Islet of Langerhans (tissue), 1 donor: ENCODE data around the gene KCNMA1.

Source experiments
- FAIRE-seq: peaks from one replicate; lab custom pipeline; 2011; peaks lifted over from hg19 to GRCh38; lab: Jason Lieb, UNC

Gene KCNMA1

DNA sequence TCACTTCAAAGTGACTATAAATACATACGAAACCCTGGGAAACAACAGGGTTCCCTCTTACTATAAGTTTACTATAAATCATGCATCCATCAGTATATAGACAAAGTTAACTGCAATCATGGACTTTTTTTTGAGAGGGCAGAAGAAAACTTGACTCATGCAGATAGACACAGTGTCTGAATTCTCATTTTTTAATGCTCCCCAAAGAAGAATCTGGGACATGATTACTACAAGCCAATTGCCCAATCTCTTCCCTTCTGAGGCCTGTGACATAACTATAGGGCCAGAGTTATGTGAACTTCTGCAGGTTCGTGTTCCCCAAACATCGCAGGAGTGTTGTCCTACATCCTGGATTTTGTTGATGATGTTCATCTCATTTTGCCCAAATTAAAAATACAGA is 376.5 kb downstream of the KCNMA1 start:
- FAIRE-seq = no peak

DNA sequence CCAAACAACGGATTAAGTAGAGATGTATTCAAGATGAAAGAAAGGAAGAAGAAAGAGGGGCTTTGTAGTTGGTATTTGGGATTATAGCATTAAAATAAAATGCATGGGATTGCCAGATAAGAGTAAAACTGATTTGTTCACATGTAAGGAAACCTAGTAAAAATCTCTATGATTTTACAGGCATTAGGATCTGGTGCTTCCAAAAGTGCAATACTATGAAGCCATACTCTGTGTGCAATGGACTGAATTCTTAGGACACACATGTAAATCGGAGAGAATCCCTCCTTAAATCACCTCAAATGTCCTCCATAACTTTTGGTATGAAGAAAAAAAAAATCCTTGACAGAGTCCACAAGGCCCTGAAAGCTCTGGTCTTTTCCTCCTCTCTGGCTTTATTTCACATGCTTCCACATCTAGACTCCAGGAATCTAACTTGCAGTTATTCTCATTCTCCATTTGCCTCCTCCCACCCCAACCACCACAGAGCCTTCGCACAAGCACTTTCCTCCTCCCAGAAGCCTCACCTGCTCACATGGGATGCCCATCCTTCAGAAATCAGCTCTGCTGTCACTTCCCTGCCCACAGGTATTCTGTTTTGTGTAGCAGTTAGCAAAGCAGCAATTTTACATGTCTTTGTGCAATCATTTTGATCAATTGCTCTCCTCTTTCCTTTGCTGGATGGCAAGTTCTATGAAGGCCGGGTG is 378.3 kb downstream of the KCNMA1 start:
- FAIRE-seq = no peak

DNA sequence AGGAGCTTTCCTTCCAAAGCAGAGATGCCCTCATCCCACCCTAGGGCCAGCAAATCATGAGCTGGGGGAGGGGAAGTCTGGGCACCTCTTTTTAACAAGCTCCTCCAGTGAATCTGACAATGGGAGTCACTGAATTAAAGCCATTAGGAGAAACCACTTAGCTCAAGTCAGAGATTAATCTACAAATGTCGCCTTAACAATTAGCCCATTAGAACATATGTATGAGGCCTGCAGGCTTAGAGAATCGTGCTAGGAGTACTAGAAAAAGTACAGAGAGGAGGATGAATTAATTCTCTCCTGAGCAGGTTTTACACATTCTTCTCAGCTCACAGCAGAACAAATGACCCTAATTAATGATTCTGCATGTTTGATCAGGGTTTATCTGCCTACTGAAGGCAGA is 381.3 kb downstream of the KCNMA1 start:
- no peak for FAIRE-seq

DNA sequence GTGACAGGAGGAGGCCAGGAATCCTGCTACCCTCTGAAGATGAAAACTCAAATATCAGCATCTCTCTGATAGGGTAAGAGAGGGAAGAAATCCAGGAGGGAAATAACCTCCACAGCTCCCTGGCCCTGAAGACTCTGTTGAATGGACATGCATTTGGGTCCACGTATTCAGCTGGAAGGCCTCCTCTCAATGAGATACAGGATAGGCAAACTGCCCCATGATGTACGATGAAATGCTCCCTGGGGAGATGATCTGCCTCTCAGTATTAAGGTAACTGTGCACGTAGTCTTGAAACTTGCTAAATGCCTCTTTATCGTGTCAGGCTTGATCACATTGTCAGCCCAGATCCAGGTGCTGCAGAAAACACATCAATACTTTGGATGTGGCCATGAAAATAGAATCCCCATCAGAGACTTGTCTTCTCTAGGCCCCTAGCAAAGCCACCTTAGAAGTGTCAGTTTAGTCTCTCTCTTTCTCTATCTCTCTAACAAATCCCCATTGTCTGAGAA is 384.0 kb downstream of the KCNMA1 start:
- no peak for FAIRE-seq

DNA sequence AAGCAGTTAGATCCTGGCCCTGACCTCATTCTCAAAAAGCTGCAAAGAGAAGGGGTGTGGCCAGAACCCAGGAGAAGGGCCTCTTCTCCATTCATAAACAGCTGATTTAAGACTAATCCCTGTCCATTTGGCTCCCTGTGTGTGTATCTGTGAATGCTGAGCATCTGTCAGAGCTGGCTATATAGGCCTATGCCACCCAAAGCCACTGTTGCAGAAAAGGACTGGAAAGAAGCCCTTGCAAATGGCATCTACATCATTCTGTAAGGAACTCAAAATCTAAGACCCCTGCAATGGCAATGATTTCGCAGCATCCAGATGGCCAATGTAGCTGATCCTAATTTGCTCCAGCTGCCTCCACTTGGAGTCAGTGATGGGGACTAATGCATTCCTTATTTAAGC is 384.5 kb downstream of the KCNMA1 start:
- FAIRE-seq = no peak

DNA sequence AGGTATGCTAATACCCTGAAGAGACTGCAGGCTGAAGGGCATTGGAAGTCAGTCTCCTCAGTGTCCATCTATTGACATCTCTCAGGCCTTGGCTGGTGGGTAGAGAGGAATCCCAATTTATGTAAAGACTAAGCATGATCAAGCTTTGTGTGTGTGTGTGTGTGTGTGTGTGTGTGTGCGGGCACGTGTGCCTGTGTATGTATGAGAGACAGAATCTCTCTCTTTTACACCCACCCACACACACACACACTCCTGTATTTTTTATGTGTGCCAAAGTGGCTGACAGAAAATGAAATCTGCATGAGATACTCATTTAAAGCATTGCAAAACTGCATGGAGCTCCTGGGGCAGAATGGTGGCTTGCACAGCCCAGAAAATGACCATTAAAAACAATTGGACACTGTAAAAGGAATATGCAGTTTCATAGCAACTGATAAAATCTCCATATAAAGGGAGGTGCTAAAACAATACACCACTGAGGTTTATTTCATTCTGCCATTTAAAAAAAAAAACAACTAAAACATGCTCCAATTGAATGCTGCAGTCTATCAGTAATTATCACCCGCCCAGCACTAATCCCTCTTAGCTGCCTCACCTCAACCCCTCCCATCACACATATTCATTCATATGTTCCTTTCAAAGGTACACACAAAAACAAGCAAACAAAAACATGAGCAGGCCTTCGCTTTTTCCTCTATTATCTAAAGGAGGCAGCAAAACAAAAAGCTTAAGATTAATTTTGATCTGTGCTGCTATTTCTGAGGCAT is 385.0 kb downstream of the KCNMA1 start:
- FAIRE-seq = peak; percentile 47

DNA sequence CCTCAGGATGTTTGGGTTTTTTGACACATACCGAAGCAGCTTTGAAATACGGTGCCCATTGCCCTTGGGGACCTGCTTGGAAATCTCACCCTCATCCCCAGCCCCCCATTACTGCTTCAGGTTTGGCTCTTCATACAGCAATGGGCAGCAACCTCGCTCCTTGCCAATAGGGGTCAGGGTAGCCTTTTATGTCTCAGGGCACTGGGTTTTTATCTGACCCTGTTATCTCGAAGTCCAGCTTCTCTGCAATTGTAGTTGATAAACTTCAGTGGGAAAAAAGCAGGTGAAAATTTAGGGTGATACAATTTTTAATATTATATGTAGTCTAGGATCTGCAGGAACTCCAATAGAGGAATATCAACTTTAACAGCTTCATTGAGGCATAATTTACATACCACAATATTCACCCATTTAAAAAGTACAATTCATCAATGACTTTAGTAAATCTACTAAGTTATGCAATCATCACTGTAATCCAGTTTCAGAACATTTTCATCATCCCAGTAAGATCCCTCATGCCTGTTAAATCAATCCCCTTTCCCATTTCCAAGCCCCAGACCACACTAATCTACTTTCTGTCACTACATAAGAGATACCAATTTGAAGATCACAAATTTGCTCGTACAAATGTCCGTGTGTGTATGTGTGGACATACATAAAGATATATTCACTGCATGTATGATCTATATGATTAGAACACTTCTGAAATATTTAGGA is 386.2 kb downstream of the KCNMA1 start:
- no peak for FAIRE-seq

DNA sequence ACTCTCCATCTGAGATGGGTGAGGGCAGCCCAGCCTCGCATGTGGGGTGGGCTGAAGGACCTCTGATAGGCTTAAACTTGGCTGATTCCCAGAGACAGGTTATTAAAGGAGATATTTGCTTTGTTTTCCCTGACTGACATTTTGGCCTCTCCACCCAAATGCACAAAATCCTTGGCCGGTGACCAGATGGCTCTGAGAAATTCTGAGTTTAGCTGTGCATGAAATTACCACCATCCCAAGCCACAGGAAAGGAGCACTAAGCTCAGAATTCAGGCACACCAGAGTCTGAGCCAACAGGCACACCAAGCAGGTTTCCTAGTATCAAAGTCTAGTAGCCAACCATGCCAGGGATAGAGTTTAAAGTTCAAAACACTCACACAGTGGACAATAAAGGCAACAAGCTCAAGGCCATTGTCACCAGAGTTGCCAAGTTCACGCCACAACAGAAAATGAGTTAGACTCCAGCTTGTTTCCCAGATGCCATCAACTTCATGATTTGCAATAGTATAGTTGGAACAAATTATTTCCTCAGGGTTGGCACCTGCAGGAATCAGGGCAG is 387.6 kb downstream of the KCNMA1 start:
- no peak for FAIRE-seq

DNA sequence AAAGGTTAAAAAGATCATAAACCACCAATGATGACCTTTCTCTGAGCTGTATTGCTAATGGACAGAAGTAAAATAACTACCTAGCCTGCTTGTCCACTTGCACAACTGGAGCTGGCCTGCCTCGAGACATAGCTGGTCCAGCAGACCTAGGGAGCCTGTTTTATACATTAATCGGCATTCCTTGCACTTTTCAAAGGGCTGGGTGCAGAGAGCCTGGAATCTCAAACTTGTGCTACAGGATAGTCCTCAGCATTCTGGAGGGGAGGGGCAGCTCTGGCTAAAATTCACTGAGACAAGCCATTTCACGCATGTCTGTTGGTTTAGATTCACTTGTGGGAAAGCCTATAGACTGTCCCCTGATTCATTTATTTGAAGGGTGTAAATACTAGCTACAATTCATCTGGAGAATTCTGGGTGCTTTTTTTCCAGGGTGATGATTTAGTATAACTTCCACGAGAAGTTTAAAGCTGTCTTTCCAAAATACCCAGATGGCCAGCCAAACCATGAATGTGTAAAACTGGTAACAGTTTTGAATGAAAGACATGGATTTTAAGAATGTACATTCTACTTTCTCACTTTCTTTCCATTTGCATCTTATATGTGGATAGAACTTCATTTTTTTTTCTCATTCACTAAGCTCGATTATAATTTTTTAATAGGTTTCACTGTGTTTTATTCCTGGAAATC is 389.4 kb downstream of the KCNMA1 start:
- no peak for FAIRE-seq

DNA sequence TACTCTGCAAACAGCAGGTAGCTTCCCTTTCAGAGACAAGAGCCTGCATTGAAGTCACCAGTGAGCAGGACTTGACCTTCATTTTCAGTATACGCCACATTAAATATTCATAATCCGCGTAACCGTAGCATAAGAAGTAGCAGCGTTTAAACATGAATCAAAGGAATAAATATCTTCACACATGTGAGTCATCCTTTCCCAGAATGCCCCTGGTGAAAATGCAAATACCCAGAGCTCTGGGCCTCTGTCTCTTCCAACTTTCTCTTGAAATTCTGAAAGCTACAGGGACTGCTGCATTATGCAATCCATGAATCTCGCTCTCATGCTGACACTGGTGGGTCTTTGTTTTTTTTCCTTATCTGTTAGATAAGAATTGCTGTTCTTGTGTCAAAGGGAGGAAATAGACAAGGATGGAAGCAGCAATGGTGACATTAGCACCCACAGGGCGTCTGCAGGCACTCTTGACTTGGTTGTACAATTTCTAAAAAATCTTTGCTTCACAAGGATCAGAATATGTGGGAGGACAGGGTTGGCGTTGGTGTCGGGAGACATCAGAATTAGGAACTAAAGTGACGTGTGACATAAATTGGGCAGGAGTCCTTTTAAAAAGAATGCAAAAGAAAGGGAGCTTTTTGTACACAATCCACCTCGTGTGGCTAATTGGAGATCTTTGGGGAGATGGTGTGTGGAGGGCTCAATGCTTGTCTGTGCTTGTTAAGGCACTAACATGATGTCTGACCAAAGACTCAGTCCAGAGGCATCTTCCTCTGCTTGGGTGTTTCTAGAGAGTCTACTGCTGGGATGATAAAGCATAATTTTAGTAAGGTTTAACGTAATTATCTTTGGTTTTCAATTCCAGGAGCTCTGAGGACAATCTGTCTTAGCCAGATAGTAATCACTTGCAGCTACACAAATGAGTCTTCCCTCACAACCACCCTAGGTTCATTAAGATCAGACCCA is 390.3 kb downstream of the KCNMA1 start:
- FAIRE-seq = peak; percentile 83

DNA sequence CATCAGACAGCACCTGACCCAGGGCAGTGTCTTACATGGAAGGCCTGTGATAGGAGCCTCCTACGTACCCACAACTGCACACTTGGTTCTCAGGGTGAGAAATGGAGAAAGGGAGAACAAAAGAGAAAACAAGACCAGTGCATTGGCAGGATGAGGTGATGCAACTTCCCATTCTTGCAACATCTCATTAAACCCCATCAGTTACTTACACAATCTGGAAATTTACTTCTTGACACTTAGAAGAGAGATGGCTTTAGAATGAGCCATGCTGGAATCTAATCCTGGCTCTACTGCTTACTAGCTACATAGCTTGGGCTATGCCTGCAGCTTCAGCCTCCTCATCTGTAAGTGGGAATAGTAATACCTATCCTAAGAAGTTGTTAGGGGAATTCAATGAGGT is 391.7 kb downstream of the KCNMA1 start:
- FAIRE-seq = no peak

DNA sequence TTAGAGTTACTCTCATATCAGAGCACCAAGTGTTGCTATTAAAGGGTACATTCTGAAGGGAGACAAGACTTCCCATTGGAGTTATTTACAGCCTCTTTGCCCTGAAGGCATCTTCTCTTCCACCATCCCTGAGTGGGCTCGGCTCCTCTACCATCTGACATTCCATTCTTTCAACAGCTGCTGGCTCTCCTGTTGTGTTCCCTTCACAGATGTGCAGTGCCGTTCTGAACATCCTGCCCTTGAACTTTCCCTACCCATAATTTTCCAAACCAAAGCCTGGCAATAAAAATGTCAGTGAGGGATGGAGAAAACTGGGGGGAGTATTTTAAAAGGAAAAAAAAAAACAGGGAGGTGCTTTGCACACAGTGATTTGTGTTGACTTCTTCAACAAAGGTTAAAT is 392.9 kb downstream of the KCNMA1 start:
- no peak for FAIRE-seq

DNA sequence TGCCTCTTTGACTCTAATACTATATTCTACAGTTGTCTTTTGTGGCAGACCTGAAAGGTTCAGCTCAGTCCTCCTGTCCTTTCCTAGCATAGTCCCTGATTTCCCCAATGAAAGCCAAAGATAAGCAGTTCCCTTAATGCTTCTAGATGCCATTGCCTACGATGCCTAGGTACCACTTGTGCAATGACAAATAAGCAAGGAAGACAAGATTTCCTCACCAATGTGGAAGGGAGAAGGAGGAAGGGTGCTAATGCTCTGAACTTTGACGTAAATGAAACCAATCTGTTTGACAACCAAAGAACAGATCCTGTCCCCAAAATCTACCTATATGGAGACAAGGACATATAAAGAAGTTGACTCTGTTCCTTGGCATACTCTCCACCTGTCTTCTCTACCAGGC is 393.3 kb downstream of the KCNMA1 start:
- FAIRE-seq = no peak

DNA sequence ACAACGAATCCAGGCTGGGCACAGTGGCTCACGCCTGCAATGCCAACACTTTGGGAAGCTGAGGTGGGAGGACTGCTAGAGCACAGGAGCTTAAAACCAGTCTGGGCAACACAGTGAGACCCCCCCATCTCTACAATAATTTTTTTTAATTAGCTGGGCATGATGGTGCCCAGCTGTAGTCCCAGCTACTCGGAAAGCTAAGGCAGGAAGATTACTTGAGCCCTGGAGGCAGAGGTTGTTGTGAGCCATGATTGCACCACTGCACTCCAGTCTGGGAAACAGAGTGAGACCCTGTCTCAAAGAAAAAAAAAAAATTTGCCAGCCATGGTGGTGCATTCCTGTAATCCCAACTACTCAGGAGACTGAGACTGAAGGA is 396.3 kb downstream of the KCNMA1 start:
- no peak for FAIRE-seq

DNA sequence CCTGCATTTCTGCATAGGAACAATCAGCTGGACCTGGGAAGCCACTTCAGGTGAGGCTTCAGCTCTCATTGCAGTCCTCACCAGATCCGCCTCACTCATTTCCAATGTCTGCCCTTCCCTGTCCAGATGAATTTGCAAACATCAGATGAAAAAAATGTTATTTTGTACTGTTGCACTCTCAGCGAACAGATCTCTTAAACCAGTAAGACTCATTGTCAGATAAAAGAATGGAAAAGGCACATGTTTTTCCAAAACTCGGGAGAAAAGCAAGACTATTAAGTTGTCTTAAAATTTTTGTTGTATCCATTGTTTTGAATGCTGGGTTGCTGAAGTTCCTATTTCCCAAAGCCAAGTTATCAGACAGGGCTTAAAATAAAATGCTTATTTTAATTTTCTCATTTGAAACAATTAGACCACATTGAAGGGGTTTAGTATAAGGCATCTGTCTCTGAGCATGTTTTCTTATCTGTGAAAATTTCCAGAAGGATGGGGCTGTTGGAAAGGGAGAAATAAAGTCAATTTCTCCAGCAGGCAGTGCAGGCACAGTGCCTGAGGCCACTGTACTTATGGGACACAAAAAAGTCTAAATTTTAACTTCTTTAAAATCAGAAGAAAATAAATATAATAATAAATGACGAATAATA is 396.8 kb downstream of the KCNMA1 start:
- peak; percentile 91 for FAIRE-seq

DNA sequence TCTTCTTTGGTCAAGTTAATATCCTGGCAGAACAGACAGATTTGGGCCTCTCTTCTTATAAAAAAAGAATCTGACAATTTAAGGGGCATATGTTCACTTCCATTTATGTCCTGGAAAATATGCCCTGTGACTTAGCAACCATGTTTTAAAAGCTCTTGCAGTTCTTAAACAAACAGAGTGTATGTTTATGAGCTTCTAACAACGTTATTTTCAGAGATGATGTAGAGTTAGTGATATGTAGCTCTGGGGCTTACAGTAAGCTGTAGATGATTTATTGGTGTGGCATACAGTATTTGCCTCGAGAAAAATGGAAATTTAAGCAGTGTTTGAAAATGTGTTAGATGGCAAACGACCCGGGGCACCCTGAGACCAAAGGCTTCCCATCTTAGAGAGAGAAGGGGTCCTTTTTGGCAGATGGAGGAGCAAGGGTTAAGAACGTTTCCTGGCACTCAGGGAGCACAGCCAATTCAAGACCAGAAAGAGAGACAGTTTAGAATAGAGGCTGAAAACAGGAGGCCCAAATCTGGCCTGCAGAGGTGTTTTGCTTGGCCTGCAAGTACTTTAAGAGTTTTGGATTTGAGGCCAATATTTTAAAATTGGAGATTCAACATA is 397.5 kb downstream of the KCNMA1 start:
- peak; percentile 96 for FAIRE-seq

DNA sequence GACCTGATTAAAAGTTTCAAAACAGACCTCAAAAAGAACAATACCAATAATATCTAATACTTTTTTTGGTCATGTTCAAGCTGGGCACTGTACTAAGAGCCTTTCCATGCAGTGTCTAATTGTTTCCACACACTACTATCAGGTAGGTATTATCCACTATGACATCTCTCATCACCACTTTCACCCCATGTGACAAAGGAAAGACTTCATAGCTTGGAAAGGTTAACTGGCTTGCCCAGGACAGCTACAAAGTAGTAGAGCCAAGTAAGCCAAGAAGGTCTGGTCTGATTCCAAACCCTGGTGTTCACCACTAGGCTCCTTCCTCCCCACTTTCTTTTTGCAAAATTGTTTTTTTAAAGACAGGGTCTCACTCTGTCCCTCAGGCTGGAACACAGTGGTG is 400.5 kb downstream of the KCNMA1 start:
- no peak for FAIRE-seq

DNA sequence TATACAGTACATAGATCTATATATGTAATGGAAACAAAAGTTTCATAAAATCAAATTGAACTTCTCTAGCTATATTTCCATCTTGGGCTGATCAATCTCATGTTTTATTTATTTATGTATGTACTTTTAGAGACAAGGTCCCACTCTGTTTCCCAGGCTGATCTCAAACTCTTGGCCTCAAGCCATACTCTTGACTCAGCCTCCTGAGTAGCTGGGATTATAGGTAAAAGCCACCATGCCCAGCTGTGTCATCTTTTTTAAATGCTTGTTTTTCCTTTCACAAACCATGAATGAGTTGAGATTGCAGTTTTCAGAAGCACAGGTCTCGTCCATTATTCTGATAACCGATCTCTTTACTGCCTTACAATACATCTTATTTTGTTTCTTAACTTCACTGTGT is 400.9 kb downstream of the KCNMA1 start:
- FAIRE-seq = peak; percentile 97

DNA sequence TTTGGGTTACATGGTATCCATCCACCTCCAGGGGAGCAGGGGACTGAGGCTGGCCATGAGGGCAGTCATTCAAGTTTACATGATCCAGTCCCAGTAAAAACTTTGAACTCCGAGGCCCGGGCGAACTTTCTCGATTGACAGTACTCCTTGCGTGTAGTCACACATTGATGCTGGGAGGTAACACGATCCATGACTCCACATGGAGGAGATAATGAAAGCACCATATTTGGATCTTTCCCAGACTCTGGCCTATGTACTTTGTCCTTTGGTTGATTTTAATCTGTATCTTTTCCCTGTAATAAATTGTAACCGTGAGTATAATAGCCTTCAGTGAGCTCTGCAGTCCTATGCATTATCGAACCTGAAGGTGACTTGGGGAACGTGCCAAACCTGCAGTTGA is 401.6 kb downstream of the KCNMA1 start:
- peak; percentile 30 for FAIRE-seq

DNA sequence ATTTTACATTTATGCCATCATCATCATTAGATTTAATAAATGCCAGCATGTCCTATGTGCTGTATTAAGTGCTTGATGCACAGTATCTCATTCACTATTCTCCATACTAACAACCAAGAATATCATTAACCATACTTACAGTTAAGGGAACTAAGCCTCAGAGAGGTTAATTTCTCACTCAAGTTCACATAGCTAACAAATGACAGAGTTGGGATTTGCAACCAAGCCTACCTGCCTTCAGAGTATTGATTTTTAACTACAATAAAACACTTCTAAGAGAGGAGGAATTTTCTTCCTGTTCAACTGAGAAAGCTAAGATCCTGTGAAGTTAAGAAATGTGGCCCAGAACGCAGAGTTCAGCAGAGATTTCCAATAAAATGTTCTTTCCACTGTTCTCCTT is 403.0 kb downstream of the KCNMA1 start:
- FAIRE-seq = no peak
